HEK293 (cell line): ENCODE data around the gene ACSF2.

ENCODE experiments used
- ZNF274 ChIP-seq, 2 experiments: fragments of 200-500 bp in 1 of 2; fragments of 450-650 bp in 1 of 2; sonication (Bioruptor generic) in 1 of 2; formaldehyde crosslinking in 1 of 2; IDR thresholded peaks; 2 replicates each; pipeline versions ENCODE4 v1.5.1 to v1.6.1; 2014 to 2016; ENCODE audit warnings: borderline replicate concordance in 1 of 2, inconsistent platforms in 1 of 2, low read length in 1 of 2, missing biosample characterization in 1 of 2, missing genetic modification characterization in 1 of 2
- ZNF571 ChIP-seq: fragments of 450-650 bp; formaldehyde crosslinking; IDR thresholded peaks from 2 replicates; pipeline ENCODE4 v1.5.0; 2017; ENCODE audit warnings: missing biosample characterization, missing genetic modification characterization

DNA sequence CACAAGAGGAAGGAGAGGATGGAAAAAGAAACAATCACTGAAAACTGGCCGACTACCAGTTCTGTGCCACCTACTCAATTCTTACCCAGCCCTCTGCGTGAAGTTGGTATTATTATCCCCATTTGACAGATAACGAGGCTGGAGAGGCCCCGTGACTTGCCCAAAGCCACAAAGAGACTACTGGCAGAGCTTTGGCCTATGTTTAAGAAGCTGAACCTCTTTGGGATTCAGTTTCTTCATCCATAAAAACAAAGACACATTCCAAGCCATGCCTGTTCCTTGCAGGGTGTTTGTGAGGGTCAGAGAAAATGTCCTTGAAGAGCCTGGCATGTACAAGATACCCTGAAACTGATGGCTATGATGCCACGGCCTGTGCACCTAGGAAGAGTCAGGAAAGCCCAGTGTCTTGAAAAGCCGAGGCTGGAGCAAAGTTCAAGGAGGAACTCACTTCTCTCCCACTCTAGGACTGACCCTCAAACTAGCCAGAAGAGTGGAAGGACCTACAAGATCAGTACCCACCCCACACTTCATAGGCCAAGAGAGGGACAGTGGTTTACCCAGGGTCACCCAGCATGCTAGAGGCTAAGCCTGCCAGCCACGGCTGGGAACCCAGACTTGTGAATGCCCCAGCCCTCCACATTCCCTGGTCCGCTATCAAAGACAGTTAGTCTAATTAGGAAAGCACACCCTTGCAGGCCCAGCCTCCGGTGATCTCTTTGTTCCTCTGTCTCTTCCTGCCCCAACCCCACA, 1.6 kb upstream of the ACSF2 start:
- TF ChIP-seq ZNF571 (tag by site-specific recombination) = no peak
- TF ChIP-seq ZNF274 (IDR thresholded peaks at IDR 0.05; ENCODE audit: low read length) = no peak
- no peak for TF ChIP-seq ZNF274 (tag by site-specific recombination; IDR thresholded peaks at IDR 0.05; ENCODE audit: borderline replicate concordance)
